Trophoblast cell (in vitro differentiated cells and primary cell): ENCODE data around the gene GSG1L.

Experiments
- DNase-seq, 2 donors: peaks; one replicate each; pipeline ENCODE4 v3.0.0-alpha.2; 2016
- H2AFZ ChIP-seq: 2 replicates; pipeline ENCODE4 v1.6.1; 2013; ENCODE audit warnings: low read length, moderate library complexity, mild to moderate bottlenecking; ENCODE audit not compliant: insufficient read depth, poor library complexity
- H2AK5ac ChIP-seq: 2 replicates; pipeline ENCODE4 v1.6.1; 2013; ENCODE audit warnings: mild to moderate bottlenecking, low read length
- H2BK120ac ChIP-seq: 2 replicates; pipeline ENCODE4 v1.6.1; 2013; ENCODE audit warnings: low read length, mild to moderate bottlenecking, moderate library complexity; ENCODE audit not compliant: insufficient read depth, poor library complexity
- H2BK12ac ChIP-seq: 2 replicates; pipeline ENCODE4 v1.6.1; 2013; ENCODE audit warnings: mild to moderate bottlenecking, low read length, moderate library complexity
- H2BK5ac ChIP-seq: 2 replicates; pipeline ENCODE4 v1.6.1; 2013; ENCODE audit warnings: low read length, low read depth, moderate library complexity, mild to moderate bottlenecking; ENCODE audit not compliant: poor library complexity
- H3K14ac ChIP-seq: 2 replicates; pipeline ENCODE4 v1.6.1; 2013; ENCODE audit warnings: mild to moderate bottlenecking, low read length
- H3K18ac ChIP-seq: 2 replicates; pipeline ENCODE4 v1.6.1; 2013; ENCODE audit warnings: mild to moderate bottlenecking, low read length
- H3K23ac ChIP-seq: 2 replicates; pipeline ENCODE4 v1.6.1; 2013; ENCODE audit warnings: low read length
- H3K27ac ChIP-seq: 2 replicates; pipeline ENCODE4 v1.5.1; 2013; ENCODE audit warnings: low read depth, mild to moderate bottlenecking, inconsistent platforms, low read length, moderate library complexity
- H3K27me3 ChIP-seq: 2 replicates; pipeline ENCODE4 v1.6.1; 2013; ENCODE audit warnings: inconsistent platforms, mild to moderate bottlenecking, low read length, moderate library complexity; ENCODE audit not compliant: insufficient read depth
- H3K36me3 ChIP-seq, 2 experiments: 1 replicate in 1 of 2; 2 replicates in 1 of 2; pipeline ENCODE4 v1.6.1; 2013; ENCODE audit warnings: low read length in 2 of 2, mild to moderate bottlenecking in 2 of 2, moderate library complexity in 1 of 2; ENCODE audit not compliant: insufficient read depth in 2 of 2, control insufficient read depth in 1 of 2
- H3K4ac ChIP-seq: 2 replicates; pipeline ENCODE4 v1.6.1; 2013; ENCODE audit warnings: low read depth, mild to moderate bottlenecking, low read length, moderate library complexity
- H3K4me1 ChIP-seq, 2 experiments: 1 replicate in 1 of 2; 2 replicates in 1 of 2; pipeline ENCODE4 v1.6.1; 2013; ENCODE audit warnings: low read length in 2 of 2, mild to moderate bottlenecking in 2 of 2, moderate library complexity in 1 of 2; ENCODE audit not compliant: insufficient read depth in 2 of 2, control insufficient read depth in 1 of 2
- H3K4me2 ChIP-seq: 2 replicates; pipeline ENCODE4 v1.6.1; 2013; ENCODE audit warnings: inconsistent platforms, mild to moderate bottlenecking, low read length, moderate library complexity
- H3K4me3 ChIP-seq: 2 replicates; pipeline ENCODE4 v1.5.1; 2013; ENCODE audit warnings: mild to moderate bottlenecking, low read depth, low read length, inconsistent platforms
- H3K79me1 ChIP-seq: one replicate; pipeline ENCODE4 v1.6.1; 2013; ENCODE audit warnings: low read length
- H3K79me2 ChIP-seq: 2 replicates; pipeline ENCODE4 v1.6.1; 2013; ENCODE audit warnings: low read length, mild to moderate bottlenecking; ENCODE audit not compliant: control insufficient read depth, insufficient read depth, poor library complexity
- H3K9ac ChIP-seq: 2 replicates; pipeline ENCODE4 v1.6.1; 2013; ENCODE audit warnings: mild to moderate bottlenecking, low read length
- H3K9me3 ChIP-seq: 2 replicates; pipeline ENCODE4 v1.6.1; 2013; ENCODE audit warnings: low read depth, mild to moderate bottlenecking, control low read depth, inconsistent platforms, low read length; ENCODE audit not compliant: insufficient read depth
- H4K12ac ChIP-seq: 2 replicates; pipeline ENCODE4 v1.6.1; 2013; ENCODE audit warnings: low read depth, mild to moderate bottlenecking, low read length, moderate library complexity
- H4K8ac ChIP-seq: 2 replicates; pipeline ENCODE4 v1.6.1; 2013; ENCODE audit warnings: low read depth, mild to moderate bottlenecking, low read length, moderate library complexity
- H4K91ac ChIP-seq: one replicate; pipeline ENCODE4 v1.6.1; 2013; ENCODE audit warnings: low read depth, mild to moderate bottlenecking, low read length, moderate library complexity
- WGBS: extraction: QIAGEN DNeasy Blood & Tissue Kit; methylation state at CpG from one replicate; pipeline ENCODE4 v1.1.7; 2013; ENCODE audit warnings: missing lambda C conversion rate; ENCODE audit not compliant: insufficient read length, insufficient coverage; ENCODE audit errors: extremely low coverage; 5-methylcytosine and 5-hydroxymethylcytosine counted together

The GSG1L gene

GRCh38 chr16:27867122-27868110 lies 196.1 kb downstream of the GSG1L start:
- H3K27me3 ChIP-seq: no peaks in the 10 kb centered on the region
- peak overlapping the region; percentile 27 for H2AFZ ChIP-seq
- H3K27ac ChIP-seq: no peak overlapping the region
- no peak overlapping the region for H3K9ac ChIP-seq
- H3K4ac ChIP-seq: no peak overlapping the region
- peak; percentile 42 to 62 for DNase-seq
- H2BK120ac ChIP-seq: no peak overlapping the region
- WGBS: no CpG with 5 or more reads among the region's 19 CpGs
- no peak overlapping the region for H2BK5ac ChIP-seq
- H3K4me1 ChIP-seq: no peaks in the 10 kb centered on the region
- H3K9me3 ChIP-seq: peaks cover 7% of the 10 kb centered on the region
- no peaks in the 10 kb centered on the region for H3K36me3 ChIP-seq
- no peak overlapping the region for H2AK5ac ChIP-seq
- H3K4me2 ChIP-seq: no peak overlapping the region
- H4K91ac ChIP-seq: no peak overlapping the region
- no peak overlapping the region for H3K18ac ChIP-seq
- no peak overlapping the region for H4K12ac ChIP-seq
- no peak overlapping the region for H3K23ac ChIP-seq
- no peak overlapping the region for H3K14ac ChIP-seq
- H3K79me1 ChIP-seq: no peaks in the 10 kb centered on the region
- H2BK12ac ChIP-seq: no peak overlapping the region
- H4K8ac ChIP-seq: peak overlapping the region; percentile 14
- H3K79me2 ChIP-seq: no peaks in the 10 kb centered on the region
- H3K4me3 ChIP-seq: no peak overlapping the region

- H3K4ac ChIP-seq: no peak overlapping the region
- H2AK5ac ChIP-seq: no peak overlapping the region
- H3K79me1 ChIP-seq: no peaks in the 10 kb centered on the region
- H2BK12ac ChIP-seq: no peak overlapping the region
- H4K91ac ChIP-seq: no peak overlapping the region
- H3K4me3 ChIP-seq: no peak overlapping the region
- whole genome bisulfite sequencing: no CpG with 5 or more reads among the region's 1 CpG
- H3K27me3 ChIP-seq: no peaks in the 10 kb centered on the region
- DNase-seq: no peak
- H2BK120ac ChIP-seq: no peak overlapping the region
- H3K14ac ChIP-seq: no peak overlapping the region
- H3K18ac ChIP-seq: no peak overlapping the region
- H4K8ac ChIP-seq: no peak overlapping the region
- no peak overlapping the region for H2AFZ ChIP-seq
- no peak overlapping the region for H3K27ac ChIP-seq
- H3K23ac ChIP-seq: no peak overlapping the region
- no peak overlapping the region for H3K9ac ChIP-seq
- no peaks in the 10 kb centered on the region for H3K36me3 ChIP-seq
- no peak overlapping the region for H2BK5ac ChIP-seq
- no peaks in the 10 kb centered on the region for H3K79me2 ChIP-seq
- no peaks in the 10 kb centered on the region for H3K4me1 ChIP-seq
- peaks cover 3% of the 10 kb centered on the region for H3K9me3 ChIP-seq
- H4K12ac ChIP-seq: no peak overlapping the region
- no peak overlapping the region for H3K4me2 ChIP-seq
These were observed 200.1 kb downstream of the GSG1L start for GRCh38 chr16:27863377-27863776.

GRCh38 chr16:27862953-27863352 lies 200.6 kb downstream of the GSG1L start:
- H2BK120ac ChIP-seq: no peak overlapping the region

GRCh38 chr16:27860091-27860490 lies 203.4 kb downstream of the GSG1L start:
- no CpG with 5 or more reads among the region's 7 CpGs for WGBS
- no peak overlapping the region for H2BK5ac ChIP-seq
- no peaks in the 10 kb centered on the region for H3K79me1 ChIP-seq
- peaks cover 3% of the 10 kb centered on the region for H3K9me3 ChIP-seq
- H3K4me3 ChIP-seq: no peak overlapping the region
- H3K4me2 ChIP-seq: no peak overlapping the region
- no peak overlapping the region for H4K8ac ChIP-seq
- H2BK12ac ChIP-seq: no peak overlapping the region
- H3K4ac ChIP-seq: no peak overlapping the region
- no peaks in the 10 kb centered on the region for H3K4me1 ChIP-seq
- H3K27ac ChIP-seq: no peak overlapping the region
- H3K18ac ChIP-seq: no peak overlapping the region
- H4K12ac ChIP-seq: no peak overlapping the region
- no peaks in the 10 kb centered on the region for H3K79me2 ChIP-seq
- H3K36me3 ChIP-seq: no peaks in the 10 kb centered on the region
- DNase-seq: no peak
- no peak overlapping the region for H3K14ac ChIP-seq
- no peaks in the 10 kb centered on the region for H3K27me3 ChIP-seq
- H4K91ac ChIP-seq: no peak overlapping the region
- no peak overlapping the region for H2BK120ac ChIP-seq
- H2AFZ ChIP-seq: no peak overlapping the region
- no peak overlapping the region for H2AK5ac ChIP-seq
- no peak overlapping the region for H3K9ac ChIP-seq
- H3K23ac ChIP-seq: no peak overlapping the region

More at GRCh38 chr16:27862953-27863352, 200.6 kb downstream of the GSG1L start:
- Histone ChIP-seq H2BK5ac (no peak overlapping the region), H3K4me2 (no peak overlapping the region), H3K79me1 (no peaks in the 10 kb centered on the region), H4K8ac (no peak overlapping the region), H3K27me3 (no peaks in the 10 kb centered on the region), H2AK5ac (no peak overlapping the region), H4K12ac (no peak overlapping the region), H3K23ac (no peak overlapping the region), H3K79me2 (no peaks in the 10 kb centered on the region), H3K4me1 (no peaks in the 10 kb centered on the region), H2AFZ (no peak overlapping the region), H2BK12ac (no peak overlapping the region), H3K9ac (no peak overlapping the region), H4K91ac (no peak overlapping the region), H3K27ac (no peak overlapping the region), H3K4ac (no peak overlapping the region), H3K9me3 (peaks cover 3% of the 10 kb centered on the region), H3K18ac (no peak overlapping the region), H3K36me3 (no peaks in the 10 kb centered on the region), H3K14ac (no peak overlapping the region), H3K4me3 (no peak overlapping the region)
- DNase-seq: no peak
- WGBS: no CpG with 5 or more reads among the region's 1 CpG
